Loucy (cell line): Measurements from ENCODE around the gene CCL18.
"Not testable (repeated sequence)": the region's sequence is repeated elsewhere in the genome, so short reads cannot be mapped to it uniquely, and the experiment has no call there.

ENCODE experiments used
- H2AFZ ChIP-seq: fragments of 200-600 bp; sonication (generic); 2 replicates; pipeline ENCODE4 v1.6.0; 2016; ENCODE audit warnings: antibody characterized with exemption, mild to moderate bottlenecking, low read length, moderate library complexity
- H3F3A ChIP-seq: fragments of 200-600 bp; 2 replicates; pipeline ENCODE4 v1.6.0; 2016; ENCODE audit warnings: antibody characterized with exemption, low read depth, mild to moderate bottlenecking
- H3K27me3 ChIP-seq: fragments of 200-600 bp; sonication (generic); 2 replicates; pipeline ENCODE4 v1.6.1; 2014; ENCODE audit warnings: low read length, mild to moderate bottlenecking; ENCODE audit not compliant: insufficient read depth, poor library complexity, severe bottlenecking
- H3K36me3 ChIP-seq: fragments of 200-600 bp; sonication (generic); 2 replicates; pipeline ENCODE4 v1.6.1; 2016; ENCODE audit warnings: low read length; ENCODE audit not compliant: insufficient read depth
- H3K4me1 ChIP-seq: fragments of 200-600 bp; sonication (generic); 2 replicates; pipeline ENCODE4 v1.5.1; 2014; ENCODE audit warnings: low read length, mild to moderate bottlenecking; ENCODE audit not compliant: insufficient read depth, poor library complexity, severe bottlenecking
- H3K4me2 ChIP-seq: fragments of 200-600 bp; sonication (generic); 2 replicates; pipeline ENCODE4 v1.6.0; 2014; ENCODE audit warnings: antibody characterized with exemption, low read length, low read depth, mild to moderate bottlenecking; ENCODE audit not compliant: poor library complexity, severe bottlenecking
- H3K4me3 ChIP-seq: fragments of 200-600 bp; sonication (generic); 2 replicates; pipeline ENCODE4 v1.5.1; 2014; ENCODE audit warnings: low read length, mild to moderate bottlenecking, mixed read lengths; ENCODE audit not compliant: poor library complexity, severe bottlenecking
- H3K79me2 ChIP-seq: fragments of 200-600 bp; sonication (generic); 2 replicates; pipeline ENCODE4 v1.6.1; 2014; ENCODE audit warnings: low read length; ENCODE audit not compliant: insufficient read depth
- H3K9ac ChIP-seq: fragments of 200-600 bp; sonication (generic); 2 replicates; pipeline ENCODE4 v1.6.0; 2014; ENCODE audit warnings: mild to moderate bottlenecking, low read depth, low read length, moderate library complexity; ENCODE audit not compliant: poor library complexity, severe bottlenecking
- H3K9me2 ChIP-seq: fragments of 200-600 bp; sonication (generic); replicated peaks from 2 replicates; pipeline ENCODE4 v1.6.1; 2016; ENCODE audit warnings: low read depth, low read length, mixed read lengths
- H3K9me3 ChIP-seq: fragments of 200-600 bp; sonication (generic); 2 replicates; pipeline ENCODE4 v1.6.1; 2014; ENCODE audit warnings: mild to moderate bottlenecking, antibody characterized with exemption, low read length, low read depth; ENCODE audit not compliant: insufficient read depth
- H4K20me1 ChIP-seq: fragments of 200-600 bp; sonication (generic); 2 replicates; pipeline ENCODE4 v1.6.0; 2014; ENCODE audit warnings: antibody characterized with exemption, low read length, mild to moderate bottlenecking; ENCODE audit not compliant: insufficient read depth, poor library complexity, severe bottlenecking
- CTCF ChIP-seq: fragments of 200-600 bp; sonication (generic); conservative IDR thresholded peaks from 2 replicates; pipeline ENCODE4 v1.5.1; 2014; ENCODE audit warnings: mild to moderate bottlenecking, antibody characterized with exemption, low read length
- EZH2phosphoT487 ChIP-seq: fragments of 200-600 bp; IDR thresholded peaks from 2 replicates; pipeline ENCODE4 v1.6.1; 2018; ENCODE audit warnings: antibody characterized with exemption, mild to moderate bottlenecking, moderate library complexity, borderline replicate concordance

Gene CCL18

GRCh38 chr17:36063786-36064541, at the start of gene CCL18:
Gene CCL18 (plus strand): TSS chr17:36064272. CDS start chr17:36064343, 71 bp downstream.
- Histone ChIP-seq H3K4me2 (no peak within 1 kb of the TSS), H3K36me3 (no peaks in the 10 kb centered on the region), H4K20me1 (no peaks in the 10 kb centered on the region), H3K9ac (no peak within 1 kb of the TSS), H3K9me2 (no peaks in the 10 kb centered on the region), H2AFZ (no peak within 1 kb of the TSS), H3K4me3 (no peak within 1 kb of the TSS), H3K79me2 (no peaks in the 10 kb centered on the region), H3K27me3 (no peaks in the 10 kb centered on the region), H3F3A (no peaks in the 10 kb centered on the region), H3K9me3 (no peaks in the 10 kb centered on the region), H3K4me1 (no peaks in the 10 kb centered on the region)
- no peak for TF ChIP-seq CTCF
- no peak for TF ChIP-seq EZH2phosphoT487

- H4K20me1 ChIP-seq, result no peaks in the 10 kb centered on the region
- H3K4me2 ChIP-seq, result no peak overlapping the region
Measured at GRCh38 chr17:36014946-36015345, 49.1 kb upstream of the CCL18 start.

GRCh38 chr17:36015895-36016294, 48.2 kb upstream of the CCL18 start:
- not testable (repeated sequence) for H3K9ac ChIP-seq, H3K9me2 ChIP-seq, H3K9me3 ChIP-seq, H3K27me3 ChIP-seq, H4K20me1 ChIP-seq, H3K4me1 ChIP-seq, H3K36me3 ChIP-seq, H3K4me3 ChIP-seq, H3F3A ChIP-seq, H2AFZ ChIP-seq, H3K4me2 ChIP-seq, H3K79me2 ChIP-seq

More at GRCh38 chr17:36014946-36015345, 49.1 kb upstream of the CCL18 start:
- no peak overlapping the region for H3K4me3 ChIP-seq
- no peaks in the 10 kb centered on the region for H3K9me3 ChIP-seq
- no peaks in the 10 kb centered on the region for H3K36me3 ChIP-seq
- no peak overlapping the region for H3K9ac ChIP-seq
- TF ChIP-seq CTCF (no peak), EZH2phosphoT487 (no peak)
- no peaks in the 10 kb centered on the region for H3K27me3 ChIP-seq
- no peaks in the 10 kb centered on the region for H3K9me2 ChIP-seq
- no peaks in the 10 kb centered on the region for H3K4me1 ChIP-seq
- no peaks in the 10 kb centered on the region for H3F3A ChIP-seq
- no peaks in the 10 kb centered on the region for H3K79me2 ChIP-seq
- no peak overlapping the region for H2AFZ ChIP-seq

- TF ChIP-seq CTCF, result no peak
- no peak for TF ChIP-seq EZH2phosphoT487
- no peaks in the 10 kb centered on the region for H3K79me2 ChIP-seq
- H3K9me2 ChIP-seq, result no peaks in the 10 kb centered on the region
- H3K4me3 ChIP-seq, result no peak overlapping the region
- H3F3A ChIP-seq, result no peaks in the 10 kb centered on the region
- H3K4me2 ChIP-seq, result no peak overlapping the region
- H3K36me3 ChIP-seq, result no peaks in the 10 kb centered on the region
- H3K27me3 ChIP-seq, result no peaks in the 10 kb centered on the region
- H3K9ac ChIP-seq, result no peak overlapping the region
- no peaks in the 10 kb centered on the region for H3K4me1 ChIP-seq
- H3K9me3 ChIP-seq, result no peaks in the 10 kb centered on the region
- no peak overlapping the region for H2AFZ ChIP-seq
- no peaks in the 10 kb centered on the region for H4K20me1 ChIP-seq
Measured at GRCh38 chr17:36016555-36016954, 47.5 kb upstream of the CCL18 start.
